Hematopoietic multipotent progenitor cell treated with erythropoietin and hydrocortisone succinate and interleukin-3 and kit ligand, for 15 days (in vitro differentiated cells): ENCODE results near the gene CD99L2.

Experiments used
- DNase-seq: peaks from one replicate; pipeline ENCODE4 v3.0.0-alpha.2; 2015; ENCODE audit warnings: low spot score

The CD99L2 gene

GRCh38 chrX:150762258-150763165 is 136.0 kb downstream of the CD99L2 start:
- DNase-seq: no peak

- DNase-seq: no peak
Measured at GRCh38 chrX:150761819-150762216, 136.7 kb downstream of the CD99L2 start.

- no peak for DNase-seq
Measured at GRCh38 chrX:150761176-150761818, 137.2 kb downstream of the CD99L2 start.

GRCh38 chrX:150759568-150760416 is 138.7 kb downstream of the CD99L2 start:
- no peak for DNase-seq

GRCh38 chrX:150757371-150757770 is 141.1 kb downstream of the CD99L2 start:
- no peak for DNase-seq

- DNase-seq: no peak
Measured at GRCh38 chrX:150753968-150754367, 144.5 kb downstream of the CD99L2 start.

- no peak for DNase-seq
Measured at GRCh38 chrX:150753357-150753756, 145.1 kb downstream of the CD99L2 start.

GRCh38 chrX:150752124-150752523 is 146.3 kb downstream of the CD99L2 start:
- no peak for DNase-seq

- DNase-seq: no peak
Measured at GRCh38 chrX:150736475-150736874, 162.0 kb downstream of the CD99L2 start.

- DNase-seq: no peak
Measured at GRCh38 chrX:150731795-150732194, 166.7 kb downstream of the CD99L2 start.

GRCh38 chrX:150730719-150731118 is 167.7 kb downstream of the CD99L2 start:
- DNase-seq: no peak

GRCh38 chrX:150729956-150730355 is 168.5 kb downstream of the CD99L2 start:
- no peak for DNase-seq

- DNase-seq: no peak
Measured at GRCh38 chrX:150719621-150720020, 178.8 kb downstream of the CD99L2 start.
